ENCODE results near the gene CACNA1D.

GRCh38 chr3:53566461-53567145, 72.2 kb downstream of the CACNA1D start:
- TF ChIP-seq CTCF (IDR thresholded peaks at IDR 0.05; ENCODE audit: low read depth, low read length) (no peak), EZH2phosphoT487 (IDR thresholded peaks at IDR 0.05; ENCODE audit: low read depth) (no peak)

Measured in OCI-LY3 (cell line).